SK-N-SH treated with all-trans-retinoic acid at 6 μM for 48 hours (cell line): ENCODE data around the gene TTC3.

Experiments
- ATAC-seq: fragments of 200-7000 bp; cut with Tn5 transposase; 3 replicates; pipeline ENCODE4 v1.9.1; 2020; ENCODE audit warnings: mild to moderate bottlenecking, moderate library complexity
- ARNTL ChIP-seq: fragments of 450-650 bp; formaldehyde crosslinking; IDR thresholded peaks from 2 replicates; pipeline ENCODE4 v1.5.0; 2020; ENCODE audit warnings: low read depth, mild to moderate bottlenecking, moderate library complexity, borderline replicate concordance
- BACH2 ChIP-seq: fragments of 250-450 bp; sonication (Bioruptor Pico); IDR thresholded peaks from 2 replicates; pipeline ENCODE4 v1.9.0; 2021; ENCODE audit warnings: mild to moderate bottlenecking, borderline replicate concordance
- CSDC2 ChIP-seq: fragments of 250-450 bp; sonication (Bioruptor Pico); IDR thresholded peaks from 2 replicates; pipeline ENCODE4 v1.5.0; 2020; ENCODE audit warnings: mild to moderate bottlenecking, moderate library complexity
- ESRRG ChIP-seq: fragments of 250-450 bp; sonication (Bioruptor Pico); IDR thresholded peaks from 2 replicates; pipeline ENCODE4 v1.6.1; 2021; ENCODE audit warnings: mild to moderate bottlenecking
- GLIS3 ChIP-seq: fragments of 250-450 bp; sonication (Bioruptor Pico); IDR thresholded peaks from 2 replicates; pipeline ENCODE4 v1.5.0; 2020; ENCODE audit warnings: mild to moderate bottlenecking, moderate library complexity
- OSR1 ChIP-seq: fragments of 250-450 bp; sonication (Bioruptor Pico); IDR thresholded peaks from 2 replicates; pipeline ENCODE4 v1.8.0; 2022; ENCODE audit warnings: moderate library complexity, mild to moderate bottlenecking, inconsistent platforms
- PPARA ChIP-seq: fragments of 250-450 bp; sonication (Bioruptor Pico); IDR thresholded peaks from 2 replicates; pipeline ENCODE4 v1.5.0; 2020; ENCODE audit warnings: mild to moderate bottlenecking, borderline replicate concordance
- RARB ChIP-seq: fragments of 250-450 bp; sonication (Bioruptor Pico); IDR thresholded peaks from 2 replicates; pipeline ENCODE4 v1.8.0; 2021; ENCODE audit warnings: mild to moderate bottlenecking, moderate library complexity
- SNAI2 ChIP-seq: fragments of 250-450 bp; sonication (Bioruptor Pico); IDR thresholded peaks from 2 replicates; pipeline ENCODE4 v1.5.0; 2020; ENCODE audit warnings: mild to moderate bottlenecking, moderate library complexity
- TCF4 ChIP-seq: fragments of 250-450 bp; sonication (Bioruptor Pico); IDR thresholded peaks from 2 replicates; pipeline ENCODE4 v1.8.0; 2021; ENCODE audit warnings: mild to moderate bottlenecking, moderate library complexity, borderline replicate concordance
- TOX ChIP-seq: fragments of 250-450 bp; sonication (Bioruptor Pico); IDR thresholded peaks from 2 replicates; pipeline ENCODE4 v1.8.0; 2021; ENCODE audit warnings: mild to moderate bottlenecking, moderate library complexity, borderline replicate concordance
- ZC3H10 ChIP-seq: fragments of 250-450 bp; sonication (Bioruptor Pico); IDR thresholded peaks from 2 replicates; pipeline ENCODE4 v1.5.1; 2021; ENCODE audit warnings: mild to moderate bottlenecking, moderate library complexity
- ZFP3 ChIP-seq: fragments of 250-450 bp; sonication (Bioruptor Pico); IDR thresholded peaks from 2 replicates; pipeline ENCODE4 v1.5.0; 2020; ENCODE audit warnings: mild to moderate bottlenecking, moderate library complexity
- ZFP30 ChIP-seq: fragments of 450-650 bp; formaldehyde crosslinking; IDR thresholded peaks from 2 replicates; pipeline ENCODE4 v1.5.0; 2022; ENCODE audit warnings: mild to moderate bottlenecking, moderate library complexity
- ZNF565 ChIP-seq: fragments of 450-650 bp; formaldehyde crosslinking; conservative IDR thresholded peaks from 2 replicates; pipeline ENCODE4 v1.5.0; 2020; ENCODE audit warnings: low read depth, mild to moderate bottlenecking, moderate library complexity
- ZNF70 ChIP-seq: fragments of 450-650 bp; formaldehyde crosslinking; IDR thresholded peaks from 2 replicates; pipeline ENCODE4 v1.5.0; 2020; ENCODE audit warnings: mild to moderate bottlenecking, moderate library complexity
- ZNF8 ChIP-seq: fragments of 450-650 bp; formaldehyde crosslinking; IDR thresholded peaks from 2 replicates; pipeline ENCODE4 v1.5.0; 2020; ENCODE audit warnings: mild to moderate bottlenecking, moderate library complexity
- TF ChIP-seq, protein P1 (sequence below): fragments of 250-450 bp; sonication (Bioruptor Pico); IDR thresholded peaks from 2 replicates; pipeline ENCODE4 v1.5.0; 2020; ENCODE audit warnings: mild to moderate bottlenecking, moderate library complexity
- TF ChIP-seq, protein P2 (sequence below): fragments of 250-450 bp; sonication (Bioruptor Pico); IDR thresholded peaks from 2 replicates; pipeline ENCODE4 v1.5.1; 2020; ENCODE audit warnings: low read depth, mild to moderate bottlenecking, moderate library complexity
- TF ChIP-seq, protein P3 (sequence below): fragments of 250-450 bp; sonication (Bioruptor Pico); IDR thresholded peaks from 2 replicates; pipeline ENCODE4 v1.8.0; 2020; ENCODE audit warnings: mild to moderate bottlenecking, moderate library complexity, borderline replicate concordance
- TF ChIP-seq, protein P4 (sequence below): fragments of 250-450 bp; sonication (Bioruptor Pico); IDR thresholded peaks from 2 replicates; pipeline ENCODE4 v1.8.0; 2021; ENCODE audit warnings: low read depth, mild to moderate bottlenecking, moderate library complexity, borderline replicate concordance

Gene TTC3

DNA sequence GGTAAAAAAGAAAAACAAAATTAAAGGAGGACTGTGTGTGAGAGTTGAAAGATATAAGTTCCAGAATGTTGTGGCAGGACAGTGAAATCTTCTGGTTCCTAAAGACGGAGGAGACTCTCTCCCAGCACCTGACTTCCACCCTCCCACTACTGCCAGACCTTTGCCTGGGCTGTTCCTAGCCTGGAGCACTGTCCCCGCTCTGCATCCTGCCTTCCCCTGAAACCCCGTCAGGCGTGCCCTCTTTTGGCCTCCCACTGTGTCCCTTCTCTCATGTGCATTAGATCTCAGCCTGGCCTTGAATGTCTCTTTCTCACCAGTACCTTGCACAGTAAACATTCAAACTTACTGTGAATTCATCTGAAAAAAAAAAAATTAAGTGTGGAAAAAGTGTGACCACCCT is 120.0 kb downstream of the TTC3 start (continued):
- TF ChIP-seq, protein P1, sequence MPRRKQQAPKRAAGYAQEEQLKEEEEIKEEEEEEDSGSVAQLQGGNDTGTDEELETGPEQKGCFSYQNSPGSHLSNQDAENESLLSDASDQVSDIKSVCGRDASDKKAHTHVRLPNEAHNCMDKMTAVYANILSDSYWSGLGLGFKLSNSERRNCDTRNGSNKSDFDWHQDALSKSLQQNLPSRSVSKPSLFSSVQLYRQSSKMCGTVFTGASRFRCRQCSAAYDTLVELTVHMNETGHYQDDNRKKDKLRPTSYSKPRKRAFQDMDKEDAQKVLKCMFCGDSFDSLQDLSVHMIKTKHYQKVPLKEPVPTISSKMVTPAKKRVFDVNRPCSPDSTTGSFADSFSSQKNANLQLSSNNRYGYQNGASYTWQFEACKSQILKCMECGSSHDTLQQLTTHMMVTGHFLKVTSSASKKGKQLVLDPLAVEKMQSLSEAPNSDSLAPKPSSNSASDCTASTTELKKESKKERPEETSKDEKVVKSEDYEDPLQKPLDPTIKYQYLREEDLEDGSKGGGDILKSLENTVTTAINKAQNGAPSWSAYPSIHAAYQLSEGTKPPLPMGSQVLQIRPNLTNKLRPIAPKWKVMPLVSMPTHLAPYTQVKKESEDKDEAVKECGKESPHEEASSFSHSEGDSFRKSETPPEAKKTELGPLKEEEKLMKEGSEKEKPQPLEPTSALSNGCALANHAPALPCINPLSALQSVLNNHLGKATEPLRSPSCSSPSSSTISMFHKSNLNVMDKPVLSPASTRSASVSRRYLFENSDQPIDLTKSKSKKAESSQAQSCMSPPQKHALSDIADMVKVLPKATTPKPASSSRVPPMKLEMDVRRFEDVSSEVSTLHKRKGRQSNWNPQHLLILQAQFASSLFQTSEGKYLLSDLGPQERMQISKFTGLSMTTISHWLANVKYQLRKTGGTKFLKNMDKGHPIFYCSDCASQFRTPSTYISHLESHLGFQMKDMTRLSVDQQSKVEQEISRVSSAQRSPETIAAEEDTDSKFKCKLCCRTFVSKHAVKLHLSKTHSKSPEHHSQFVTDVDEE (CRISPR knock-in tag): no peak
- TF ChIP-seq ZFP30 (CRISPR knock-in tag) (no peak), OSR1 (no peak), ZNF8 (CRISPR knock-in tag) (no peak), ESRRG (CRISPR knock-in tag) (no peak), RARB (no peak), GLIS3 (no peak)

DNA sequence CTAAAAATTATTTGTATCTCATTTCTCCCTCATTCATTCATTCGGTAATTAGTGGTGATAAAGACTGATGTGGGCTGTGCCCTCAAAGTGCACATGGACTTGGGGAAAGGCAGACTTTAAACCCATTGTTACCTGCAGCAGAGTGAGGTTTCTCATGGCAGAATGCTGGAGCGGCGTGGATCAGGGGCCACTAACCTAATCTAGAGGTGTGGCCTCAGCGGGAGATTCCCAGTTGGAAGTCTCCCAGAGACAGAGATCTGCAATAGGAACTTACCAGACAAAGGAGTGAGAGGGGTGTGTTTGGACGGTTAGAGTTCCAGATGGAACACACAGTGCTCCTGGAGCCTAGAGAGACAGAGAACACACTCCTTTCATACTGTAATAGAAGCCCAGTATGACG is 120.6 kb downstream of the TTC3 start:
- no peak for ATAC-seq
- TF ChIP-seq, protein P2, sequence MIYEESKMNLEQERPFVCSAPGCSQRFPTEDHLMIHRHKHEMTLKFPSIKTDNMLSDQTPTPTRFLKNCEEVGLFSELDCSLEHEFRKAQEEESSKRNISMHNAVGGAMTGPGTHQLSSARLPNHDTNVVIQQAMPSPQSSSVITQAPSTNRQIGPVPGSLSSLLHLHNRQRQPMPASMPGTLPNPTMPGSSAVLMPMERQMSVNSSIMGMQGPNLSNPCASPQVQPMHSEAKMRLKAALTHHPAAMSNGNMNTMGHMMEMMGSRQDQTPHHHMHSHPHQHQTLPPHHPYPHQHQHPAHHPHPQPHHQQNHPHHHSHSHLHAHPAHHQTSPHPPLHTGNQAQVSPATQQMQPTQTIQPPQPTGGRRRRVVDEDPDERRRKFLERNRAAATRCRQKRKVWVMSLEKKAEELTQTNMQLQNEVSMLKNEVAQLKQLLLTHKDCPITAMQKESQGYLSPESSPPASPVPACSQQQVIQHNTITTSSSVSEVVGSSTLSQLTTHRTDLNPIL: no peak
- TF ChIP-seq ZNF565 (no peak), TOX (CRISPR knock-in tag) (no peak), ZFP3 (CRISPR knock-in tag) (no peak), ZC3H10 (CRISPR knock-in tag) (no peak), GLIS3 (no peak), SNAI2 (CRISPR knock-in tag) (no peak), BACH2 (no peak), ARNTL (CRISPR knock-in tag) (no peak), ZNF8 (CRISPR knock-in tag) (no peak), OSR1 (no peak)
- TF ChIP-seq, protein P3, sequence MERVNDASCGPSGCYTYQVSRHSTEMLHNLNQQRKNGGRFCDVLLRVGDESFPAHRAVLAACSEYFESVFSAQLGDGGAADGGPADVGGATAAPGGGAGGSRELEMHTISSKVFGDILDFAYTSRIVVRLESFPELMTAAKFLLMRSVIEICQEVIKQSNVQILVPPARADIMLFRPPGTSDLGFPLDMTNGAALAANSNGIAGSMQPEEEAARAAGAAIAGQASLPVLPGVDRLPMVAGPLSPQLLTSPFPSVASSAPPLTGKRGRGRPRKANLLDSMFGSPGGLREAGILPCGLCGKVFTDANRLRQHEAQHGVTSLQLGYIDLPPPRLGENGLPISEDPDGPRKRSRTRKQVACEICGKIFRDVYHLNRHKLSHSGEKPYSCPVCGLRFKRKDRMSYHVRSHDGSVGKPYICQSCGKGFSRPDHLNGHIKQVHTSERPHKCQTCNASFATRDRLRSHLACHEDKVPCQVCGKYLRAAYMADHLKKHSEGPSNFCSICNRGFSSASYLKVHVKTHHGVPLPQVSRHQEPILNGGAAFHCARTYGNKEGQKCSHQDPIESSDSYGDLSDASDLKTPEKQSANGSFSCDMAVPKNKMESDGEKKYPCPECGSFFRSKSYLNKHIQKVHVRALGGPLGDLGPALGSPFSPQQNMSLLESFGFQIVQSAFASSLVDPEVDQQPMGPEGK (CRISPR knock-in tag): no peak

DNA sequence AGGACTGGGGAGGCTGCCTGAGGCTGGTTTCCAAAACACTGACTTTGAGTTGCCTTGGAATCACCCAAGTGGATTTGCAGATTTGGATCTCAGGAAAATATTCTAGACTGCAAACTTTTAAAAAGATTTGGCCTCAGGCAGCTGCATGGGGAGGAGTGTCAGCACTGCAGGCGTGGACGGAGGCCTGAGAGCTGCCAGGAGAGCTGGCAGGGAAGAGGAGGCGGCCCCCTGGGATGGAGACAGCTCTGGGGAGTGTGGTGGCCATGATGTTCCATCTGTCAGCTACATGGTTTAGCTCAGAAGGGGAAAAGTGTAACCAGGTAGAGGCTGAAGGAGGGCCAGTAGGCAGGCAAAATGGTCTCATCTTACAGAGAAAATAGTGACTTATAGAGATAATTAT is 122.0 kb downstream of the TTC3 start:
- TF ChIP-seq GLIS3 (no peak), OSR1 (no peak), ZFP30 (CRISPR knock-in tag) (no peak), ZFP3 (CRISPR knock-in tag) (no peak), PPARA (CRISPR knock-in tag) (no peak), ZNF8 (CRISPR knock-in tag) (no peak), SNAI2 (CRISPR knock-in tag) (no peak), TCF4 (CRISPR knock-in tag) (no peak), ZNF70 (CRISPR knock-in tag) (no peak), ZNF565 (no peak), CSDC2 (CRISPR knock-in tag) (no peak), ZC3H10 (CRISPR knock-in tag) (no peak), RARB (no peak)
- TF ChIP-seq, protein P3 (CRISPR knock-in tag): no peak
- TF ChIP-seq, protein P1 (CRISPR knock-in tag): no peak
- TF ChIP-seq, protein P4, sequence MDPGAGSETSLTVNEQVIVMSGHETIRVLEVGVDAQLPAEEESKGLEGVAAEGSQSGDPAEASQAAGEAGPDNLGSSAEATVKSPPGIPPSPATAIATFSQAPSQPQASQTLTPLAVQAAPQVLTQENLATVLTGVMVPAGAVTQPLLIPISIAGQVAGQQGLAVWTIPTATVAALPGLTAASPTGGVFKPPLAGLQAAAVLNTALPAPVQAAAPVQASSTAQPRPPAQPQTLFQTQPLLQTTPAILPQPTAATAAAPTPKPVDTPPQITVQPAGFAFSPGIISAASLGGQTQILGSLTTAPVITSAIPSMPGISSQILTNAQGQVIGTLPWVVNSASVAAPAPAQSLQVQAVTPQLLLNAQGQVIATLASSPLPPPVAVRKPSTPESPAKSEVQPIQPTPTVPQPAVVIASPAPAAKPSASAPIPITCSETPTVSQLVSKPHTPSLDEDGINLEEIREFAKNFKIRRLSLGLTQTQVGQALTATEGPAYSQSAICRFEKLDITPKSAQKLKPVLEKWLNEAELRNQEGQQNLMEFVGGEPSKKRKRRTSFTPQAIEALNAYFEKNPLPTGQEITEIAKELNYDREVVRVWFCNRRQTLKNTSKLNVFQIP (CRISPR knock-in tag): no peak
- ATAC-seq: no peak
